Forelimb muscle (tissue), 1 donor: ENCODE results near the gene ENTPD5. TPM values are rescaled to one million over a fixed set of nuclear protein-coding genes. Genes with fewer than 3 reads are reported as not detected.
"Not testable (repeated sequence)": the region's sequence is repeated elsewhere in the genome, so short reads cannot be mapped to it uniquely, and the experiment has no call there.

Experiments used
- DNase-seq: peaks from one replicate; pipeline ENCODE4 v3.0.0-alpha.2; 2013; ENCODE audit warnings: low read depth
- polyA plus RNA-seq: library from polyadenylated mRNA; unstranded; fragments of 120-200 nt; gene quantifications from one replicate; pipeline ENCODE4 v1.2.1, GENCODE V29; 2013; ENCODE audit not compliant: insufficient read length

The ENTPD5 gene
- polyA plus RNA-seq, 1 donor: 15.6 TPM

- DNase-seq: no peak
Measured at GRCh38 chr14:74008843-74009499, 10.1 kb downstream of the ENTPD5 start.

DNA sequence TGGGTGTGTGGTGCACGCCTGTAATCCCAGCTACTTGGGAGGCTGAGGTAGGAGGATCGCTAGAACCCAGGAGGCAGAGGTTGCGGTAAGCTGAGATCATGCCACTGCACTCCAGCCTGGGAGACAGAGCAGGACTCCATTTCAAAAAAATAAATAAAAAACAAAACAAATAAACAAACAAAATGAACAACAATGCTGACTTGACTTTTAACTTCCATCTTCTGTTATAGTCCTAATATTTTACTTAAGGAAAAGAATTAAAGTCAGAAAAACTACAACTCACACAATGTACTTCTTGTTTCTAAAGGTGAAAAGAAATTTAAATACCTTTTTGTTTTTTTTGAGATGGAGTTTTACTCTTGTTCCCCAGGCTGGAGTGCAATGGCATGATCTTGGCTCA, 13.4 kb downstream of the ENTPD5 start:
- not testable (repeated sequence) for DNase-seq

DNA sequence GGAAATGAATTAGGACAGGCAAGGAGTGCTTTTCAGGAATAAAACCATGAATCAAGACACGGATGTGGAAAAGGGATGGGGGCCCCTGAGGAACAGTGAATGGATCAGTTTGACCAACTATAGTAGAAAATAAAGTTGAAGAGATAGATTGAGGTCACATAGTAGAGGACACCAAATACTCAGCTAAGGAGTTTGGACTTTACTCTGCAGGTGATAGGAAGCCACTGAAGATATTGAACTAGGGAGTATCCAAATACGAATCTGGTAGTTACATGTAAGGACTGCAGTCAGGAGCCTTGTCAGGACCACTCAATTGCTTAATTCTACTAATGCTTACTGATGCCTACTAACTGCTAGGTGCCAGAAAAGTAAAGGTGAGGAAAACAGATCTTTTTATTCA, 20.4 kb downstream of the ENTPD5 start:
- DNase-seq: no peak

DNA sequence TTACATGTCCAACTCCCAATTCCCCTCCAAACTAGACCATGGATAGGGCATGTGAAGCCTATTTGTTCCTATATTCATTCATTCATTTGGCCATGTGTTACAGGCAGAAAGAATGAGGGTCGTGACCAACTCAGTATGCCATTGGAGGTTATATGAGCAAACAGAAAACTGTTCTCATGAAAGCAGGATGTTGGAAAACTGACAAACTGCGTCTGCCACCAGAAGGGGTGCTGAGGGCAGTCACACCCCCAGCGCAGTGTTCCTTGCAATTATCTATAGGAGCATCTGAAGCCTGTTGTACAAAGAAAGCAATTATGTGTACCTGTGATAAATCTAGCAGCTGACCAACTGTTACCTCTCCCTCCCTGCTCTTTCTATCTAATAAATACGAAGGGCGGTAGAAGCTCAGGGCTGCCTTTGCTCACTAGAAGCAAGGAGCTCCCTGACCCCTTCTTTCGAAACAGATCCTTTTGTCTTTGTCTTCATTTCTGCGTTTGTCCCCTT, 21.1 kb downstream of the ENTPD5 start:
- no peak for DNase-seq

DNA sequence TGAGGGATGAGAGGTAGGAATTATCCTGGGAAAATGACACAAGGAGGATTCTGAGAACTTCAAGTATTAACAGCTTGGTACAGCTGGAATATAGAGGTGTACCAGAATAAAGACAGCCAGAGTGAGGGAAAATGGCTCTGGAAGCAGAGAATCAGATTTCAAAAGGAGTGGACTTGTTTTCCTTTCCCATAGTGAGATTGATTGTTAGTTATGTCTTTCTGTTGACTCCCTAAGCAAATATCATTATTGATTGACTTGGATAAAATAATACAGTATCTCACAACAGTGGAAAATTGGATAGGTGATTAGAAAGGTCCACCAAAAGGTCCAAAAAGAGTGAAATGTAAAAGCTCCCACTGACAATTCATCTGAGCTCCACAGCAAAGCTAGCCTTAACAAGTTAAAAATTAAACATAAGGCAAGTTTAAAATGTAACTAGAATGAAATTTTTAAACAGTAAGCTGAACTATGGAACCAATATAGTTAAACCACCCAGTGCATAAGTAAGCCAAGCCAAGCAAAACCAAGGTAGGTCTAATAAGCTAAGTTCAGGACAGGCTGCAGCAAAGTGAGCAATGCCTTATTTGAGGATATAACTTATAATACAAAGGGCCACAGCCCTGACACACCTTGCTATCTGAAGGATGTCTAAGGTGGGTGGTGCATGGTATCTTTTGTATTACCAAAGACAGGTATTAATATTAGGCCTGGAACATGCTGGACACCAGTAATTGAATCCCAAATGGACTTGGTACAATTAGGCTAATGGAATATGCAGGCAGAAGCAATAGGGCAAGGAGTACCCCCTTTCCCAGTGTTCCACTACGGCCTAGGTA, 21.8 kb downstream of the ENTPD5 start:
- DNase-seq: no peak

DNA sequence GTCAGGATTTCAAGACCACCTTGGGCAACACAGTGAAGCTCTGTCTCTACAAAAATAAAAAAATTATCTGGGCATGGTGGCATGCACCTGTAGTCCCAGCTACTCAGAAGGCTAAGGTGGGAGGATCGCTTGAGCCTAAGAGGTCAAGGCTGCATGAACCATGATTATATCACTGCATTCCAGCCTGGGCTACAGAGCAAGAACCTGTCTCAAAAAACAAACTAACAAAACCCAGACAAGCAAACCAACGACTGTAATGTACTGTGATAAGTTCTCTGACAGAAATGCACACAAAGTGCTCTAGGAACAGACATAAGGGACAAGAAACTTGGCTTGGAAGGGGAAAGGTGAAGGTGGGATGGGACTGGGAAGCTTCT, 22.4 kb downstream of the ENTPD5 start:
- no peak for DNase-seq

- DNase-seq: no peak
Measured at GRCh38 chr14:73995977-73996378, 23.1 kb downstream of the ENTPD5 start.

DNA sequence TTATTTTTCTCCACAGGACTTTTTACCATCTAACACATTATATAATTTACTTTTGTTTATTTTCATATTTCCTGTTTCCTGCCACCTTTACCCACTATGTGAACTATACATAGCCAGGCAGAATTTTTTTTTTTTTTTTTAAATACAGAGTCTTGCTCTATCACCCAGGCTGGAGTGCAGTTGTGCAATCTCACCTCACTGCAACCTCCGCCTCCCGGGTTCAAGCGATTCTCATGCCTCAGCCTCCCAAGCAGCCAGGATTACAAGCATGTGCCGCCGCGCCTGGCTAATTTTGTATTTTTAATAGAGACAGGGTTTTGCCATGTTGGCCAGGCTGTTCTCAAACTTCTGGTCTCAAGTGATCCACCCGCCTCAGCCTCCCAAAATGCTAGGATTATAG, 24.2 kb downstream of the ENTPD5 start:
- not testable (repeated sequence) for DNase-seq

- DNase-seq: no peak
Measured at GRCh38 chr14:73991092-73991491, 28.0 kb downstream of the ENTPD5 start.

DNA sequence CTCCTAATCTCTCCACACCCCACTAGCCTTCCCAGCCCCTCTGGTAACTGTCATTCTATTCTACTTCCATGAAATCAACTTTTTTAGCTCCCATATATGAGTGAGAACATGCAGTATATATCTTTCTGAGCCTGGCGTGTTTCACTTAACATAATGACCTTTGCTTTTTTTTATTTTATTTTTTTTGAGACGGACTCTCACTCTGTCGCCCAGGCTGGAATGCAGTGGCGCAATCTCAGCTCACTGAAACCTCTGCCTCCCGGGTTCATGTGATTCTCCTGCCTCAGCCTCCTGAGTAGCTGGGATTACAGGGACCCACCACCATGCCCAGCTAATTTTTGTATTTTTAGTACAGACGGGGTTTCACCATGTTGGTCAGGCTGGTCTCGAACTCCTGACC, 30.4 kb downstream of the ENTPD5 start:
- not testable (repeated sequence) for DNase-seq

GRCh38 chr14:73988065-73988464, 31.0 kb downstream of the ENTPD5 start:
- DNase-seq: no peak

DNA sequence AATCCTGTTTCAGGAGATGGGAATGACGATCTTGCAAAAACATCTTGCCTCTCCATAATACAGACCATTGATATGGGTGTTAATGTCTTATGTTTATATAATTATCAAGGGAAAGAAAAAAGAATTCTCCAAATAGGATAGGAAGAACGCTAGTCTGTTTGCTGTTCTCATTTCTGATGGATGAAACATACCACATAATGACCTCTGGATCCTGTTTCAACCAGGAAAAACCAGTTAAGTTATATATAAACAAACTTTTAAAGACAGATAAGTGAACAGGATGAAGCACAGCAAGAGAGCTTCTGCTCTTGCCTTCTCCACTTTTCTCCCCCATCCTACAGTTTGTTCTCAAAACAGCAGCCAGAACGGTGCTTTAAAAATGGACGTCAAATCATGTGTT, 41.2 kb downstream of the ENTPD5 start:
- DNase-seq: no peak

- no peak for DNase-seq
Measured at GRCh38 chr14:73976125-73976524, 43.0 kb downstream of the ENTPD5 start.

DNA sequence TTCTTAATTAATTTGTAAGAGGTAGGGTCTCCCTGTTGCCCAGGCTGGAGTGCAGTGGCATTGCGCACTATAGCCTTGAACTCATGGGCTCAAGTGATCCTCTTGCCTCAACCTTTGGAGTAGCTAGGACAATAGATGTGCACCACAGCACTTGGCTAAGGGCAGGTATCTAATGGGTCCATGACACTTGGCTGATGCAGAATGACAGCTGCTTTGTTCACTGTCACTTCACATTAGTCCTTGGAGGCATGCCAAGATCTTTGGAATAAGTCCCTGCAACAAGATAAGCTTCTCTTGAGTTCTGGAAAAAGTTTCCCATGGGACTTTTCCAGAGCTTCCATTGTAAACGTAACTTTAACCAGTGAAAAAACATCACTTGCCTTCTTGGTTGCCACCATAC, 45.6 kb downstream of the ENTPD5 start:
- DNase-seq: no peak

DNA sequence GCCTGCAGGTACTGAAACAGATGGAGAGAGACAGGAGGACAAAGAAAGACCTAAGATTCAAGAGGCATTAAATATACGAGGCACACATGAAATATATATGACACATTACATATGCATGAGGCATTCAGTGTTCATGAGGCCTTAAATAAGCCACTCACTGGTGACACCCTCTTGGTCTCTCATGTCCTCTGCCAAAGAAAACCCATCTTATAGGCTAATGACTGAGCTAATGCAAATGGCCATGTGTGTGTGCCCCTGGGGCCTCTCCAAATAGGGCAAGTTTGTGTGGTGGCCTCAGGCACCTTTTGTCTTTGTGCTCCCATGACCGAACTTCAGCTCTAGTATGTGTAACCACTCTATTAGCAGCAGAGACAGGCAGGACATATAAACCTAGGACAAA, 50.2 kb downstream of the ENTPD5 start:
- DNase-seq: no peak

DNA sequence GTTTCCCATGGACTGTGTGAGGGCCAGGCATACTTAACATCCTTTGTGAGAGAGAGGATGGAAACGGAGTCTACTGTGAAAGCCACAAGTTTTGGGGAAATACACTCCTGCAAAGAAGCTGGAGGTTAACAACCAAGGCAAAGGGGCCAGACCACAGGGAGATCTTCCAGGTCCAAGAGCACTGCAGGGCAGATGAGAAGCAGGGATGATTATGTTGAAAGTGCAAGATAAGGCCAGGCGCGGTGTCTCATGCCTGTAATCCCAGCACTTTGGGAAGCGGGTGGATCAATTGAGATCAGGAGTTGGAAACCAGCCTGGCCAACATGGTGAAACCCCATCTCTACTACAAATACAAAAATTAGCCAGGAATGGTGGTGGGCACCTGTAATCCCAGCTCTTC, 53.9 kb downstream of the ENTPD5 start:
- no peak for DNase-seq

DNA sequence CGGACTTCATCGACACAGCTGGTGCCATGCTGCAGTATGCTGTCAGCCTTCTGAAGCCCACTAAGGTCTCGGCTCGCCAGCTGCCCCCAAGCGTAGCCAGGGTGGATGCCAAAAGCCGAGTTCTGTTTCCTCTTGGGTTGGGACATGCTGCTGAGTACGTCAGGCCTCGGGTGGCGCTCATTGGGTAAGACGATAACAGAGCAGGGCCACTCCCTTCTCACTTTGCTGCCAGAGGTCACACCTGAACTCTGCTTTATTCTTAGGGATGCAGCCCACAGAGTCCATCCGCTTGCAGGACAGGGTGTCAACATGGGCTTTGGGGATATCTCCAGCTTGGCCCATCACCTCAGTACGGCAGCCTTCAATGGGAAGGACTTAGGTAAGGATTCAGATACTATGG, 57.9 kb downstream of the ENTPD5 start:
- no peak for DNase-seq

GRCh38 chr14:73958591-73958990, 60.5 kb downstream of the ENTPD5 start:
- no peak for DNase-seq

- no peak for DNase-seq
Measured at GRCh38 chr14:73955674-73956073, 63.4 kb downstream of the ENTPD5 start.

DNA sequence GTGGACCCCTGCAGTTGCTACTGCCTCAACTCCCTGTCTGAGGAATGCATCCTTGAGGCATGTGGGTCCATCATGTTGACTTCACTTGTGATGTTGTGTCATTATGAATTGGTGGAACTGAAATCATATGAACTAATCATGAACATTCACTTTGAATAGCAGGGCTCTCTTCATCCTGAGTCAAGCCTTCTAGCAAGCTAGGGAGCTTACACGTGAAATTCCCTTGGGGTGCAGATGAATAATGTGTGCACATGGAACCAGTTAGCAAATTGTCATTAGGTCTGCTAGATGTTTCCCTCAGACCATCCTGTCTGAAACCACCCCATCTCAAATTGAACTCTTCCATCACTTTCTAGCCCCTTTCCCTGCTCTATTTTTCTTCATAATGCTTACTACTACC, 65.4 kb downstream of the ENTPD5 start:
- DNase-seq: no peak

DNA sequence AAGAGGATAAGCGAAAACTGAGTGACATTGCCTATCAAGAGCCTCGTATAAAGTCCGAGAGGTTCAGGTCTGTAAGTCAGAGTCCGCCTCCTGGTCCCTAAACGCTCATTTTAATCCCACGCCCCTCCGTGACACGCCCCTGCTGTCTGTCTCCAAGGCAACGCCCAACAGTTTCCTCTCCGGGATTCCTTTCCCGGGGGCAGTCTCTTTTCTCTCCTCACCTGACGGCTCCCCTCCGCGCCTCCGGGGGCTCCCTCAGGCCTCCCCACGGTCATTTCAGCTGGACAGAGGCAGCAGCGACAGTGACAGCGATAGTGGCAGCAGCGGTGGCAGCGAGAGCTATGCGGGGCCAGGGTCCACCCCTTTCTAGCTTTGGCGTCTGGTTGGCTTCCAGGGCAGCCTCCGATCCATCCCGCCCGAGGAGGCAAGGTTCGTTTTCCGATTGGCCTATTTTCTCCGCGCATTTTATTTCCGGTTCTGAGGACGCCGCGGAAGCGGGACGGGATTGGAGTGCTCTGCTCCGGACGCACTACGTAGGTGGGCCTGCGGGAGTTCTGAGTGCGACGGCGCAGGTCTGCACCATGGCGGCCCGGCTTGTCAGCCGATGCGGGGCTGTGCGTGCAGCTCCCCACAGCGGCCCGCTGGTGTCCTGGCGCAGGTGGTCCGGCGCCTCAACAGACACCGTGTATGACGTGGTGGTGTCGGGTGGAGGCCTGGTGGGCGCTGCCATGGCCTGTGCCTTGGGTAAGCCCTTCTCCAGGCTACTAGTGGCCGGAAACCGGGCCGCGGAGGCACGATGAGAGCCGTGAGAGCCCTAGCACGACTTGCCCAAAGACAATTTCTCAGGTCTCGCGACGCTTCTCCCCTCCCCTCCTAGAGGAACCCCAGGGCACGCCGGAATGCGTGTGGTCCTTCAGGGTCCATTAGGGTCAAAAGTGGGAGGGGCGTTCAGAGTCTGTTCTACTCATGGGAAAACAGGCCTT, 69.0 kb downstream of the ENTPD5 start, which contains the start of the genes COQ6 and FAM161B:
COQ6 (plus strand) TSS at position 551 of the 983 bp plus-strand sequence; CDS start at position 582, 31 bp downstream.
FAM161B (minus strand) TSS at position 343 of the 983 bp plus-strand sequence; CDS start at position 275, 68 bp downstream.
- peak; percentile 97 for DNase-seq
